ENCODE data around the gene LRRC28.

GRCh38 chr15:99369196-99369595 is 117.9 kb downstream of the LRRC28 start:
- TF ChIP-seq, protein P1, sequence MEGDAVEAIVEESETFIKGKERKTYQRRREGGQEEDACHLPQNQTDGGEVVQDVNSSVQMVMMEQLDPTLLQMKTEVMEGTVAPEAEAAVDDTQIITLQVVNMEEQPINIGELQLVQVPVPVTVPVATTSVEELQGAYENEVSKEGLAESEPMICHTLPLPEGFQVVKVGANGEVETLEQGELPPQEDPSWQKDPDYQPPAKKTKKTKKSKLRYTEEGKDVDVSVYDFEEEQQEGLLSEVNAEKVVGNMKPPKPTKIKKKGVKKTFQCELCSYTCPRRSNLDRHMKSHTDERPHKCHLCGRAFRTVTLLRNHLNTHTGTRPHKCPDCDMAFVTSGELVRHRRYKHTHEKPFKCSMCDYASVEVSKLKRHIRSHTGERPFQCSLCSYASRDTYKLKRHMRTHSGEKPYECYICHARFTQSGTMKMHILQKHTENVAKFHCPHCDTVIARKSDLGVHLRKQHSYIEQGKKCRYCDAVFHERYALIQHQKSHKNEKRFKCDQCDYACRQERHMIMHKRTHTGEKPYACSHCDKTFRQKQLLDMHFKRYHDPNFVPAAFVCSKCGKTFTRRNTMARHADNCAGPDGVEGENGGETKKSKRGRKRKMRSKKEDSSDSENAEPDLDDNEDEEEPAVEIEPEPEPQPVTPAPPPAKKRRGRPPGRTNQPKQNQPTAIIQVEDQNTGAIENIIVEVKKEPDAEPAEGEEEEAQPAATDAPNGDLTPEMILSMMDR (IDR thresholded peaks at IDR 0.05) = no peak
- no peak for TF ChIP-seq POLR2AphosphoS5 (IDR thresholded peaks at IDR 0.05)

Measured in esophagus muscularis mucosa (tissue), 3 donors.